Fibroblast of the aortic adventitia (primary cell): ENCODE data around the gene SLC7A8. TPM values are rescaled to one million over a fixed set of nuclear protein-coding genes. Genes with fewer than 3 reads are reported as not detected.

Source experiments
- DNase-seq: peaks from one replicate; pipeline ENCODE4 v3.0.0-alpha.2; 2010; ENCODE audit warnings: low read depth
- H3K4me3 ChIP-seq: 2 replicates; pipeline ENCODE4 v1.5.1; 2011; ENCODE audit warnings: low read depth, mild to moderate bottlenecking, control low read depth, low read length, moderate library complexity
- total RNA-seq: library from RNA; depleted of rRNA; stranded (reverse); fragments of >200 nt; gene quantifications from 2 replicates; pipeline ENCODE4 v1.2.3, GENCODE V29; 2012; ENCODE audit warnings: low replicate concordance
- TF ChIP-seq, protein P1 (sequence below): IDR thresholded peaks from 2 replicates; pipeline ENCODE4 v1.5.1; 2011; ENCODE audit warnings: mild to moderate bottlenecking, low read length, control low read depth, inconsistent platforms; ENCODE audit not compliant: insufficient read depth

The SLC7A8 gene
- total RNA-seq, 1 donor = 11.7 TPM

DNA sequence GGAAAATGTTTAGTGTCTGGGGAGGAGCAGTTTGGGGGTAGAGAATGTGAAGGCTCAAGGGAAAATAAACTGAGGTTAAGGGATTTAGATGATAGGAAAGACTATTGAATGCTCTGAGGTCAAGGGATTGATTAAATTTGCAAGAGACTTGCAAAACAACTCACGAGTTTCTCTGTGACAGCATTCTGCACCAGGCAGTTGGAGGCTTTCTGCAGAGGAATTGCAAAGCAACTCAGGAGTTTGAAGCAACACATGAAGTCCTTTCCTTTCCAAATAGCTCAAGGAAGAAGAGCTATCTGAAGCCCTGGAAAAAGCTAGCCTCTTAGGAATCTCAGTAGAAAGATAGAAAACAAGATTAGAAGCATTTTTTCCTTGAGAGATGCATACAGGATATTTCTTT, 23.9 kb downstream of the SLC7A8 start:
- H3K4me3 ChIP-seq = no peak overlapping the region

DNA sequence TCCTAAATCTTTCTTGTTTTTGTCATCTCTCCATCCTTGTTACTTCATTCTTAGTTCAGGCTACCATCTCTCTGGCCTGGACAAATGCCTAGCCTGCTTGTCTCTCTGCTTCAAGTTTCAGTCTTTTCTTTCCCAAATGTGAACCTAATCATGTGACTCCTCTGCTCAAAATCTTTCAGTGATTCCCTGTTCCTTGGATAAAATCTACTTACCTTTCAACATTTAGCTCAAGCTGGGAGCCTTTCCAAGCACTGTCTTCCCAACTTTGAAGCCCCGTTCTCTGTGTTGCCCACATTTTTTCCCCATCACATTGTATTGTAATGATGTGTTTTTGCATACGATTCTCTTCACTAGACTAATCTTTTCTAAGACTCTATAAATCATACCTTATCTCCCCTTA, 24.7 kb downstream of the SLC7A8 start:
- H3K4me3 ChIP-seq = no peak overlapping the region
- DNase-seq = peak; percentile 32
- TF ChIP-seq, protein P1, sequence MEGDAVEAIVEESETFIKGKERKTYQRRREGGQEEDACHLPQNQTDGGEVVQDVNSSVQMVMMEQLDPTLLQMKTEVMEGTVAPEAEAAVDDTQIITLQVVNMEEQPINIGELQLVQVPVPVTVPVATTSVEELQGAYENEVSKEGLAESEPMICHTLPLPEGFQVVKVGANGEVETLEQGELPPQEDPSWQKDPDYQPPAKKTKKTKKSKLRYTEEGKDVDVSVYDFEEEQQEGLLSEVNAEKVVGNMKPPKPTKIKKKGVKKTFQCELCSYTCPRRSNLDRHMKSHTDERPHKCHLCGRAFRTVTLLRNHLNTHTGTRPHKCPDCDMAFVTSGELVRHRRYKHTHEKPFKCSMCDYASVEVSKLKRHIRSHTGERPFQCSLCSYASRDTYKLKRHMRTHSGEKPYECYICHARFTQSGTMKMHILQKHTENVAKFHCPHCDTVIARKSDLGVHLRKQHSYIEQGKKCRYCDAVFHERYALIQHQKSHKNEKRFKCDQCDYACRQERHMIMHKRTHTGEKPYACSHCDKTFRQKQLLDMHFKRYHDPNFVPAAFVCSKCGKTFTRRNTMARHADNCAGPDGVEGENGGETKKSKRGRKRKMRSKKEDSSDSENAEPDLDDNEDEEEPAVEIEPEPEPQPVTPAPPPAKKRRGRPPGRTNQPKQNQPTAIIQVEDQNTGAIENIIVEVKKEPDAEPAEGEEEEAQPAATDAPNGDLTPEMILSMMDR = no peak

More for the DNA sequence above, 23.9 kb downstream of the SLC7A8 start:
- no peak for DNase-seq
- TF ChIP-seq, protein P1 = no peak

DNA sequence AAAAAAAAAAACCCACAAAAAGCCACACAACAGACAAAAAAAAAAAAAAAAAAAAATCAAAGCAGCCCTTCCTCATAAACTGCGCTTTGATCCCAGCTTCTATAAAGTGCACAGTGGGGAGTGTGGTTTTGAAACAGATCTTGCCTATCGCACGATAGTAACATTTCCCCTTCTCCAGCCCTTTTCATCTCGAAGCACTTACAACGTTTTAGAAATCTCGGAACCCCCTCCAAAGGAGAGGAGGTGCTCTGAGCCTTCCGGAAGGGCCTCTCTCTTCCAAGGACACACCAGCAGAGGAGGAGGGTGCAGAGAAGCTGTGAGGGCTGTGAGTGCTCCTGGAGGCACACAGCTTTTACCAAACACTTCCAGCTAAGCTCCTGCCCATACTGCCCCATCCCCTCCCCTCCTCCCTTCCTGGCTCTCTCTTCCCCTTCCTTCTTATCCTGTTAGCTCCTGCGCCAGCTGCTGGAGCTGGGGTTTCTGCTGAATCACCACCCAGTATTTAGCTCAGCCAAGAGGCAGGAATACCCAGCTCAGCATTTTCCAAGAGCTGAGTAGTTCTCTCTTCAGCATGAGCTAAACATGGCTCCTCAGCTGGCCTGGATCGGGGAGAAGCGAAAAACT, 28.4 kb downstream of the SLC7A8 start:
- TF ChIP-seq, protein P1 = no peak
- peak overlapping the region; percentile 35 for H3K4me3 ChIP-seq
- peak; percentile 98 for DNase-seq

DNA sequence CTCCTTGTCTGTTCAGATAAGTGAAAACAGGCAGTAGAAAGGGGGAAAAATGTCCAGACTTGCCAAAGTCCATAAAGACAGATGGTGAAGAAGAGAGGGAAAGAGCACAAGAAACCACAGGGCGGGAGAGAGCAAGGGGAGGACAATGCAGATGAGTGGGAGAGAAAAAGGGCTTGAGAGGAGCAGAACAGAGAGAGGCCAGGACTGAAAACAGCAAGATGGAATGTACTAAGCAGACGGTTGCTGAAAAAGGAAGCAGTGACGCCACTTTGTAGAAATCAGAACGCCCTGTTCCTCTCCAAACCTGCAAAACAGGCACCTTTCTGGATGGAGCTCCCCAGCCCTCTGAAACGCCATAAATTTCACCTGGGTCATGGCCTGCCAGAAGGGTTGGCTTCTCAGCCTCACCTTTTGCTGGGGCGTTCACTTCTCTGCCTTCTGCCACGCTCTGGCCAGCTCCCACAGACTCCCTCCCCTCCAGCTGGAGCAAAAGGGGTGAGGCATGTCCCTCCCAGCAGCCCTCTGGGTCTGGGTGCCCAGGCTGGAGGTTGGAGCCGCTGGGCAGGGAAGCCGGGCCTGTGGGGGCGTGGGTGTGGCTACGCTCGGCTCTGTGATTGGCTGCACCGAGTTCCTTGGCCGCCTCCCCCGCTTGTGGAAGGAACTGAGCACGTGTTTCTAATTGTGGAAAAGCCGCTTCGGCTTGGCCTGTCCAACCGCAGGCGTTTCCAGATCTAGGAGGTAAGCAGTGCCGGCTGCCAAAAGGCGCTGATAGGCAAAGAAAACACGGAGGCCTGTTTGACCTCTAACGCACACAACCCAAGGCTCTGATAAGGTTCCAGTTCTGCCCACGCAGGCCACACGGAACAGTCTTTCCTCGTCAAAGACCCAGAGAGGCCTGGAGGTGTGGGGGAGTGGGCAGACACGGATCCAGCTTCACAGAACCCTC, 29.3 kb downstream of the SLC7A8 start:
- TF ChIP-seq, protein P1 = no peak
- H3K4me3 ChIP-seq = peak overlapping the region; percentile 65
- DNase-seq = peak; percentile 97

DNA sequence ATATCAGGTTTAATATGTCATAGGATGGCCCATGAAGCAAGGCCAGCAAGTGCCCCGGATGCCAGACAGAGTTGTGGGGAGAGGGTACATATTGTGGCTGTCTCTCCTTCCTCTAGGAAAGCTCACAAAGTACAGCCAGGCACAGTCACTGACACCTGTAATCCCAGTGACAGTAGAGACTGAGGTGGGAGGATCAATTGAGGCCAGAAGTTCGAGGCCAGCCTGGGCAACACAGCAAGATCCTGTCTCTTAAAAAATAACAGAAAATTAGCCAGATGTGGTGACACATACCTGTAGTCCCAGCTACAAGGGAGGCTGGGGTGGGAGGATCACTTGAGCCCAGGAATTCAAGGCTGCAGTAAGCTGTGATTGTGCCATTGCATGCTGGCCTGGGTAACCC, 32.1 kb downstream of the SLC7A8 start:
- H3K4me3 ChIP-seq = no peak overlapping the region
- no peak for DNase-seq
- TF ChIP-seq, protein P1 = no peak

DNA sequence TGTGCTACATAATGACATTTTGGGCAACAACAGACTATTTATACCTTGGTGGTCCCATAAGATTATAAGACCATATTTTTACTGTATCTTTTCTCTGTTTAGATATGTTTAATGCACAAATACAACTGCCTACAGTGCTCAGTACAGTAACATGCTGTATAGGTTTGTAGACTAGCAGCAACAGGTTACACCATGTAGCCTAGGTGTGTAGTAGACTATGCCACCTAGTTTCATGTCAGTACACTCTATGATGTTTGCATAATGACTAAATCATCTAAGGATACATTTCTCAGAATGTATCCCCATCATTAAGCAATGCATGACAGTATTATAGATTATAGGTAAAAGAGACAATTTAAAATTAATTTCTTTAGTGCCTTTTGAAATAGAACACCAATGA, 33.7 kb downstream of the SLC7A8 start:
- no peak for DNase-seq
- H3K4me3 ChIP-seq = no peak overlapping the region
- TF ChIP-seq, protein P1 = no peak
